ENCODE measurements around the gene SUPT4H1.
A peak's percentile ranks its signal among the peaks of the same experiment; 100 is the strongest.

SUPT4H1 gene

GRCh38 chr17:58337210-58337599 lies 14.8 kb downstream of the SUPT4H1 start:
- H3K27ac ChIP-seq = no peak overlapping the region
- no peak for TF ChIP-seq CTCF (conservative IDR thresholded peaks at IDR 0.05)

- H3K27ac ChIP-seq = peak overlapping the region; percentile 14; the same call in 1 of the 2 replicates
- TF ChIP-seq CTCF (conservative IDR thresholded peaks at IDR 0.05) = no peak
Observed at GRCh38 chr17:58336456-58337209, 15.4 kb downstream of the SUPT4H1 start.

- no peak for TF ChIP-seq CTCF (conservative IDR thresholded peaks at IDR 0.05)
- H3K27ac ChIP-seq = peak overlapping the region; percentile 14; the same call in 1 of the 2 replicates
Observed at GRCh38 chr17:58335779-58336455, 16.1 kb downstream of the SUPT4H1 start.

GRCh38 chr17:58335061-58335731 lies 16.8 kb downstream of the SUPT4H1 start:
- H3K27ac ChIP-seq = peak overlapping the region; percentile 14; the same call in 1 of the 2 replicates
- TF ChIP-seq CTCF (conservative IDR thresholded peaks at IDR 0.05) = no peak

GRCh38 chr17:58334661-58335060 lies 17.3 kb downstream of the SUPT4H1 start:
- no peak overlapping the region for H3K27ac ChIP-seq
- TF ChIP-seq CTCF (conservative IDR thresholded peaks at IDR 0.05) = no peak

GRCh38 chr17:58334256-58334655 lies 17.7 kb downstream of the SUPT4H1 start:
- no peak for TF ChIP-seq CTCF (conservative IDR thresholded peaks at IDR 0.05)
- H3K27ac ChIP-seq = no peak overlapping the region

GRCh38 chr17:58333736-58334207 lies 18.2 kb downstream of the SUPT4H1 start:
- no peak for TF ChIP-seq CTCF (conservative IDR thresholded peaks at IDR 0.05)
- no peak overlapping the region for H3K27ac ChIP-seq

All from VCaP (cell line).